Measurements from ENCODE around the gene CLDN17. TPM values are rescaled to one million over a fixed set of nuclear protein-coding genes. Genes with fewer than 3 reads are reported as not detected.

CLDN17 gene
- total RNA-seq (not detected), polyA plus RNA-seq (not detected), total RNA-seq (not detected)

- POLR2A ChIA-PET = no interaction called here
- H3K9me3 ChIP-seq (ENCODE audit: control insufficient read depth in 2 of 3, low read length in 3 of 3) = no peaks in the 10 kb centered on the region
- Mint-ChIP-seq H3K4me1 (no peaks in the 10 kb centered on the region), H3K36me3 (no peaks in the 10 kb centered on the region), H3K9me3 (peaks cover 0 to 7% (median 0%) of the 10 kb centered on the region in 11 donors), H3K27me3 (peaks cover 0 to 10% (median 4%) of the 10 kb centered on the region in 5 donors), H3K4me3 (no peak within 1 kb of the TSS), H3K27ac (no peak within 1 kb of the TSS)
- H3K36me3 ChIP-seq (ENCODE audit: control insufficient read depth in 2 of 3, insufficient read depth in 3 of 3, low read length in 3 of 3) = no peaks in the 10 kb centered on the region
- no peak for ATAC-seq
- no peak within 1 kb of the TSS for H3K4me3 ChIP-seq (ENCODE audit: low read length)
- no peak within 1 kb of the TSS for H3K27ac ChIP-seq (ENCODE audit: low read depth, low read length)
- CTCF ChIA-PET = no interaction called here
- DNase-seq = no peak
- intact Hi-C loops (cut with micrococcal nuclease) = no loop called here
- H3K27me3 ChIP-seq (ENCODE audit: control insufficient read depth in 2 of 2, insufficient read depth in 2 of 2, low read length in 2 of 2) = no peaks in the 10 kb centered on the region
- H3K4me1 ChIP-seq (ENCODE audit: control insufficient read depth in 2 of 2, insufficient read depth in 2 of 2, low read length in 2 of 2) = no peaks in the 10 kb centered on the region
Observed at GRCh38 chr21:30166705-30167104, at the start of gene CLDN17. CLDN17 (minus strand) TSS chr21:30166805; CDS start chr21:30166617, 188 bp downstream.

- ChIA-PET POLR2A (no interaction called here), CTCF (no interaction called here)
- Histone ChIP-seq H3K36me3 (ENCODE audit: control insufficient read depth in 2 of 3, insufficient read depth in 3 of 3, low read length in 3 of 3) (no peaks in the 10 kb centered on the region), H3K4me3 (ENCODE audit: low read length) (no peak within 1 kb of the TSS), H3K27me3 (ENCODE audit: control insufficient read depth in 2 of 2, insufficient read depth in 2 of 2, low read length in 2 of 2) (no peaks in the 10 kb centered on the region), H3K4me1 (ENCODE audit: control insufficient read depth in 2 of 2, insufficient read depth in 2 of 2, low read length in 2 of 2) (no peaks in the 10 kb centered on the region), H3K9me3 (ENCODE audit: control insufficient read depth in 2 of 3, low read length in 3 of 3) (no peaks in the 10 kb centered on the region), H3K27ac (ENCODE audit: low read depth, low read length) (no peak within 1 kb of the TSS)
- H3K4me3 Mint-ChIP-seq = no peak within 1 kb of the TSS
- intact Hi-C loops (cut with micrococcal nuclease) = no loop called here
- H3K27me3 Mint-ChIP-seq = peaks cover 0 to 10% (median 0%) of the 10 kb centered on the region in 5 donors
- H3K27ac Mint-ChIP-seq = no peak within 1 kb of the TSS
- no peaks in the 10 kb centered on the region for H3K9me3 Mint-ChIP-seq
- DNase-seq (no peak), ATAC-seq (no peak)
- no peaks in the 10 kb centered on the region for H3K4me1 Mint-ChIP-seq
- no peaks in the 10 kb centered on the region for H3K36me3 Mint-ChIP-seq
Observed at GRCh38 chr21:30216041-30216723, 49.6 kb upstream of the CLDN17 start, which contains the start of gene CLDN8. CLDN8 (minus strand) TSS chr21:30216097; CDS start chr21:30215925, 172 bp downstream.

GRCh38 chr21:30211071-30211470 lies 44.5 kb upstream of the CLDN17 start:
- H3K27ac Mint-ChIP-seq = no peak overlapping the region
- no peaks in the 10 kb centered on the region for H3K4me1 Mint-ChIP-seq
- H3K4me3 Mint-ChIP-seq = no peak overlapping the region
- H3K27me3 Mint-ChIP-seq = peaks cover 0 to 16% (median 6%) of the 10 kb centered on the region in 5 donors
- Histone ChIP-seq H3K9me3 (ENCODE audit: control insufficient read depth in 2 of 3, low read length in 3 of 3) (no peaks in the 10 kb centered on the region), H3K36me3 (ENCODE audit: control insufficient read depth in 2 of 3, insufficient read depth in 3 of 3, low read length in 3 of 3) (no peaks in the 10 kb centered on the region), H3K27ac (ENCODE audit: low read depth, low read length) (no peak overlapping the region), H3K4me3 (ENCODE audit: low read length) (no peak overlapping the region), H3K4me1 (ENCODE audit: control insufficient read depth in 2 of 2, insufficient read depth in 2 of 2, low read length in 2 of 2) (no peaks in the 10 kb centered on the region), H3K27me3 (ENCODE audit: control insufficient read depth in 2 of 2, insufficient read depth in 2 of 2, low read length in 2 of 2) (no peaks in the 10 kb centered on the region)
- intact Hi-C loops (cut with micrococcal nuclease) = no loop called here
- DNase-seq = no peak
- H3K9me3 Mint-ChIP-seq = peaks cover 0 to 5% (median 0%) of the 10 kb centered on the region in 11 donors
- CTCF ChIA-PET = no interaction called here
- no peaks in the 10 kb centered on the region for H3K36me3 Mint-ChIP-seq
- POLR2A ChIA-PET = no interaction called here
- no peak for ATAC-seq

- ATAC-seq = no peak
- Mint-ChIP-seq H3K27me3 (peaks cover 0 to 16% (median 6%) of the 10 kb centered on the region in 5 donors), H3K4me3 (no peak overlapping the region), H3K27ac (no peak overlapping the region), H3K9me3 (peaks cover 0 to 5% (median 0%) of the 10 kb centered on the region in 11 donors), H3K4me1 (no peaks in the 10 kb centered on the region), H3K36me3 (no peaks in the 10 kb centered on the region)
- no peaks in the 10 kb centered on the region for H3K36me3 ChIP-seq (ENCODE audit: control insufficient read depth in 2 of 3, insufficient read depth in 3 of 3, low read length in 3 of 3)
- intact Hi-C loops (cut with micrococcal nuclease) = no loop called here
- no peak for DNase-seq
- no peaks in the 10 kb centered on the region for H3K27me3 ChIP-seq (ENCODE audit: control insufficient read depth in 2 of 2, insufficient read depth in 2 of 2, low read length in 2 of 2)
- CTCF ChIA-PET = no interaction called here
- H3K4me3 ChIP-seq (ENCODE audit: low read length) = no peak overlapping the region
- H3K27ac ChIP-seq (ENCODE audit: low read depth, low read length) = no peak overlapping the region
- H3K4me1 ChIP-seq (ENCODE audit: control insufficient read depth in 2 of 2, insufficient read depth in 2 of 2, low read length in 2 of 2) = no peaks in the 10 kb centered on the region
- no peaks in the 10 kb centered on the region for H3K9me3 ChIP-seq (ENCODE audit: control insufficient read depth in 2 of 3, low read length in 3 of 3)
- POLR2A ChIA-PET = no interaction called here
Observed at GRCh38 chr21:30209601-30210000, 43.0 kb upstream of the CLDN17 start.

GRCh38 chr21:30207252-30207579 lies 40.6 kb upstream of the CLDN17 start:
- ChIA-PET POLR2A (no interaction called here), CTCF (no interaction called here)
- Mint-ChIP-seq H3K4me1 (no peaks in the 10 kb centered on the region), H3K27me3 (peaks cover 0 to 10% (median 6%) of the 10 kb centered on the region in 5 donors), H3K27ac (no peak overlapping the region), H3K4me3 (no peak overlapping the region), H3K36me3 (no peaks in the 10 kb centered on the region), H3K9me3 (peaks cover 0 to 5% (median 0%) of the 10 kb centered on the region in 11 donors)
- H3K9me3 ChIP-seq (ENCODE audit: control insufficient read depth in 2 of 3, low read length in 3 of 3) = no peaks in the 10 kb centered on the region
- DNase-seq (no peak), ATAC-seq (no peak)
- H3K4me3 ChIP-seq (ENCODE audit: low read length) = no peak overlapping the region
- no peaks in the 10 kb centered on the region for H3K4me1 ChIP-seq (ENCODE audit: control insufficient read depth in 2 of 2, insufficient read depth in 2 of 2, low read length in 2 of 2)
- intact Hi-C loops (cut with micrococcal nuclease) = no loop called here
- H3K36me3 ChIP-seq (ENCODE audit: control insufficient read depth in 2 of 3, insufficient read depth in 3 of 3, low read length in 3 of 3) = no peaks in the 10 kb centered on the region
- H3K27me3 ChIP-seq (ENCODE audit: control insufficient read depth in 2 of 2, insufficient read depth in 2 of 2, low read length in 2 of 2) = no peaks in the 10 kb centered on the region
- no peak overlapping the region for H3K27ac ChIP-seq (ENCODE audit: low read depth, low read length)

GRCh38 chr21:30206551-30207251 lies 40.1 kb upstream of the CLDN17 start:
- ChIA-PET POLR2A (interaction anchor here (0.6 kb wide), 1 partner anchor 517 kb away, joined by 3 read pairs; no protein-coding TSS in a partner anchor), CTCF (no interaction called here)
- H3K4me3 ChIP-seq (ENCODE audit: low read length) = no peak overlapping the region
- no peak for ATAC-seq
- H3K27ac Mint-ChIP-seq = no peak overlapping the region
- peaks cover 0 to 5% (median 0%) of the 10 kb centered on the region in 11 donors for H3K9me3 Mint-ChIP-seq
- H3K9me3 ChIP-seq (ENCODE audit: control insufficient read depth in 2 of 3, low read length in 3 of 3) = no peaks in the 10 kb centered on the region
- no peak overlapping the region for H3K4me3 Mint-ChIP-seq
- H3K36me3 Mint-ChIP-seq = no peaks in the 10 kb centered on the region
- intact Hi-C loops (cut with micrococcal nuclease) = no loop called here
- H3K27me3 ChIP-seq (ENCODE audit: control insufficient read depth in 2 of 2, insufficient read depth in 2 of 2, low read length in 2 of 2) = no peaks in the 10 kb centered on the region
- H3K4me1 ChIP-seq (ENCODE audit: control insufficient read depth in 2 of 2, insufficient read depth in 2 of 2, low read length in 2 of 2) = no peaks in the 10 kb centered on the region
- no peak for DNase-seq
- H3K4me1 Mint-ChIP-seq = no peaks in the 10 kb centered on the region
- peaks cover 0 to 10% (median 6%) of the 10 kb centered on the region in 5 donors for H3K27me3 Mint-ChIP-seq
- H3K27ac ChIP-seq (ENCODE audit: low read depth, low read length) = no peak overlapping the region
- H3K36me3 ChIP-seq (ENCODE audit: control insufficient read depth in 2 of 3, insufficient read depth in 3 of 3, low read length in 3 of 3) = no peaks in the 10 kb centered on the region

- ChIA-PET POLR2A (no interaction called here), CTCF (no interaction called here)
- DNase-seq (no peak), ATAC-seq (no peak)
- Mint-ChIP-seq H3K27me3 (no peaks in the 10 kb centered on the region), H3K9me3 (peaks cover 0 to 7% (median 0%) of the 10 kb centered on the region in 11 donors), H3K4me3 (no peak overlapping the region), H3K36me3 (peaks cover 0 to 4% (median 0%) of the 10 kb centered on the region in 5 donors), H3K27ac (no peak overlapping the region), H3K4me1 (no peaks in the 10 kb centered on the region)
- Histone ChIP-seq H3K27ac (ENCODE audit: low read depth, low read length) (no peak overlapping the region), H3K9me3 (ENCODE audit: control insufficient read depth in 2 of 3, low read length in 3 of 3) (no peaks in the 10 kb centered on the region), H3K4me3 (ENCODE audit: low read length) (no peak overlapping the region), H3K4me1 (ENCODE audit: control insufficient read depth in 2 of 2, insufficient read depth in 2 of 2, low read length in 2 of 2) (no peaks in the 10 kb centered on the region), H3K27me3 (ENCODE audit: control insufficient read depth in 2 of 2, insufficient read depth in 2 of 2, low read length in 2 of 2) (no peaks in the 10 kb centered on the region), H3K36me3 (ENCODE audit: control insufficient read depth in 2 of 3, insufficient read depth in 3 of 3, low read length in 3 of 3) (no peaks in the 10 kb centered on the region)
- intact Hi-C loops (cut with micrococcal nuclease) = loop anchor here in 1 of 2 donors (10.0 kb wide), 1 partner anchor 155 kb away; no protein-coding TSS in a partner anchor
Observed at GRCh38 chr21:30200000-30200399, 33.4 kb upstream of the CLDN17 start.

Measured in naive thymus-derived CD4-positive, alpha-beta T cell (primary cell).